ENCODE results near the gene PLEKHG4B.

DNA sequence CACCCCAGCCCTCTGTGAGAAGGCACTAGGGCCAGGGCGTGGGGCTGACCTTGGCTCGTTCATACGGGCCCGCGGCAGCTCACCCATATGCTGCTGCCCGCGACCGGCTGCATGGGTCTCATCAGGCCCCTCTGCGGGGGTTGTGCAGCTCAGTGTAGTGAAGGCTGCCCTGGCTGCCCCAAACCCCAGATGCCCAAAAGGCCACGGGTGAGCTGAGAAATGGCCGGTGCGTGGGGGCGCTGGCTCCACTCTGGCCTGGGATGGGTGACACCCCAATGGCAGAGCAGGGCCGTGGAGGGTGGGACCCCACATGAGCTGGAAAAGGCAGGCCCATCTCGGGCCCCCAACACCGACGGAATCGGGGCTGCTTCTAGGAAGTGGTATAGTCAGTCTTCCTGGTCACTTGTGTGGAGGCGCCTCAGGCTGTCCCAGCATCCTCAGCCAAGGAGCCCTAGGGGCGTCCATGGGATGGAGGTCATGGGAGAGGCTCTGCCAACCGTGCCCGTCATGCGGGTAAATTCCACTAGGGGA is 79.9 kb downstream of the PLEKHG4B start:
- TF ChIP-seq EZH2phosphoT487 (IDR thresholded peaks at IDR 0.05; ENCODE audit: borderline replicate concordance, low read depth): no peak
- TF ChIP-seq, protein P1, sequence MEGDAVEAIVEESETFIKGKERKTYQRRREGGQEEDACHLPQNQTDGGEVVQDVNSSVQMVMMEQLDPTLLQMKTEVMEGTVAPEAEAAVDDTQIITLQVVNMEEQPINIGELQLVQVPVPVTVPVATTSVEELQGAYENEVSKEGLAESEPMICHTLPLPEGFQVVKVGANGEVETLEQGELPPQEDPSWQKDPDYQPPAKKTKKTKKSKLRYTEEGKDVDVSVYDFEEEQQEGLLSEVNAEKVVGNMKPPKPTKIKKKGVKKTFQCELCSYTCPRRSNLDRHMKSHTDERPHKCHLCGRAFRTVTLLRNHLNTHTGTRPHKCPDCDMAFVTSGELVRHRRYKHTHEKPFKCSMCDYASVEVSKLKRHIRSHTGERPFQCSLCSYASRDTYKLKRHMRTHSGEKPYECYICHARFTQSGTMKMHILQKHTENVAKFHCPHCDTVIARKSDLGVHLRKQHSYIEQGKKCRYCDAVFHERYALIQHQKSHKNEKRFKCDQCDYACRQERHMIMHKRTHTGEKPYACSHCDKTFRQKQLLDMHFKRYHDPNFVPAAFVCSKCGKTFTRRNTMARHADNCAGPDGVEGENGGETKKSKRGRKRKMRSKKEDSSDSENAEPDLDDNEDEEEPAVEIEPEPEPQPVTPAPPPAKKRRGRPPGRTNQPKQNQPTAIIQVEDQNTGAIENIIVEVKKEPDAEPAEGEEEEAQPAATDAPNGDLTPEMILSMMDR (IDR thresholded peaks at IDR 0.05): no peak
- no peak for TF ChIP-seq MXI1 (IDR thresholded peaks at IDR 0.05; ENCODE audit: low read depth, low read length)

All from SK-N-SH (cell line).